ENCODE data around the gene KAZN.

The KAZN gene

GRCh38 chr1:14715802-14716201 lies 117.3 kb downstream of the KAZN start:
- H3F3A ChIP-seq (ENCODE audit: insufficient read depth, low read length) = no peaks in the 10 kb centered on the region
- H3K9me3 ChIP-seq (ENCODE audit: low read length) = no peaks in the 10 kb centered on the region
- no peak overlapping the region for H3K9ac ChIP-seq (ENCODE audit: low read length)
- no peak overlapping the region for H2AFZ ChIP-seq (ENCODE audit: low read length)
- TF ChIP-seq EZH2 (IDR thresholded peaks at IDR 0.05; ENCODE audit: borderline replicate concordance, low read length) = no peak
- no peak for TF ChIP-seq CTCF (IDR thresholded peaks at IDR 0.05; ENCODE audit: low read length)
- H3K9me2 ChIP-seq (ENCODE audit: low read depth, low read length) = no peaks in the 10 kb centered on the region
- H3K36me3 ChIP-seq (ENCODE audit: insufficient read depth, low read length) = no peaks in the 10 kb centered on the region
- H3K79me2 ChIP-seq (ENCODE audit: insufficient read depth, low read length) = no peaks in the 10 kb centered on the region
- H3K27ac ChIP-seq (ENCODE audit: low read depth, low read length, poor library complexity, severe bottlenecking) = no peak overlapping the region
- H3K4me1 ChIP-seq (ENCODE audit: insufficient read depth, low read length, severe bottlenecking) = no peaks in the 10 kb centered on the region
- H3K27me3 ChIP-seq (ENCODE audit: insufficient read depth, low read length) = peaks cover 12% of the 10 kb centered on the region; the same call in 1 of the 2 replicates
- no peaks in the 10 kb centered on the region for H4K20me1 ChIP-seq (ENCODE audit: insufficient read depth, low read length)
- no peak overlapping the region for H3K4me3 ChIP-seq (ENCODE audit: low read depth, low read length, poor library complexity, severe bottlenecking)
- no peak overlapping the region for H3K4me2 ChIP-seq (ENCODE audit: low read length)

GRCh38 chr1:14716474-14716873 lies 118.0 kb downstream of the KAZN start:
- Histone ChIP-seq H3K79me2 (ENCODE audit: insufficient read depth, low read length) (no peaks in the 10 kb centered on the region), H3K4me2 (ENCODE audit: low read length) (no peak overlapping the region), H3K27ac (ENCODE audit: low read depth, low read length, poor library complexity, severe bottlenecking) (no peak overlapping the region), H3K27me3 (ENCODE audit: insufficient read depth, low read length) (peaks cover 12% of the 10 kb centered on the region; the same call in 1 of the 2 replicates), H3K9me3 (ENCODE audit: low read length) (no peaks in the 10 kb centered on the region), H3K36me3 (ENCODE audit: insufficient read depth, low read length) (no peaks in the 10 kb centered on the region), H2AFZ (ENCODE audit: low read length) (no peak overlapping the region), H3K9ac (ENCODE audit: low read length) (no peak overlapping the region), H3K4me1 (ENCODE audit: insufficient read depth, low read length, severe bottlenecking) (no peaks in the 10 kb centered on the region), H3K9me2 (ENCODE audit: low read depth, low read length) (no peaks in the 10 kb centered on the region), H3K4me3 (ENCODE audit: low read depth, low read length, poor library complexity, severe bottlenecking) (no peak overlapping the region), H3F3A (ENCODE audit: insufficient read depth, low read length) (no peaks in the 10 kb centered on the region), H4K20me1 (ENCODE audit: insufficient read depth, low read length) (no peaks in the 10 kb centered on the region)
- TF ChIP-seq EZH2 (IDR thresholded peaks at IDR 0.05; ENCODE audit: borderline replicate concordance, low read length) = no peak
- no peak for TF ChIP-seq CTCF (IDR thresholded peaks at IDR 0.05; ENCODE audit: low read length)

- H3F3A ChIP-seq (ENCODE audit: insufficient read depth, low read length) = no peaks in the 10 kb centered on the region
- H3K9me2 ChIP-seq (ENCODE audit: low read depth, low read length) = no peaks in the 10 kb centered on the region
- no peak overlapping the region for H3K27ac ChIP-seq (ENCODE audit: low read depth, low read length, poor library complexity, severe bottlenecking)
- no peaks in the 10 kb centered on the region for H4K20me1 ChIP-seq (ENCODE audit: insufficient read depth, low read length)
- no peak overlapping the region for H3K4me2 ChIP-seq (ENCODE audit: low read length)
- TF ChIP-seq CTCF (IDR thresholded peaks at IDR 0.05; ENCODE audit: low read length) (no peak), EZH2 (IDR thresholded peaks at IDR 0.05; ENCODE audit: borderline replicate concordance, low read length) (no peak)
- H3K27me3 ChIP-seq (ENCODE audit: insufficient read depth, low read length) = peaks cover 9% of the 10 kb centered on the region; the same call in 1 of the 2 replicates
- no peak overlapping the region for H2AFZ ChIP-seq (ENCODE audit: low read length)
- H3K9ac ChIP-seq (ENCODE audit: low read length) = no peak overlapping the region
- no peaks in the 10 kb centered on the region for H3K36me3 ChIP-seq (ENCODE audit: insufficient read depth, low read length)
- H3K4me1 ChIP-seq (ENCODE audit: insufficient read depth, low read length, severe bottlenecking) = no peaks in the 10 kb centered on the region
- H3K9me3 ChIP-seq (ENCODE audit: low read length) = no peaks in the 10 kb centered on the region
- no peak overlapping the region for H3K4me3 ChIP-seq (ENCODE audit: low read depth, low read length, poor library complexity, severe bottlenecking)
- H3K79me2 ChIP-seq (ENCODE audit: insufficient read depth, low read length) = no peaks in the 10 kb centered on the region
These were observed 120.0 kb downstream of the KAZN start for GRCh38 chr1:14718476-14718875.
